Karpas-422 (cell line): ENCODE measurements around the gene FRMD8. TPM values are rescaled to one million over a fixed set of nuclear protein-coding genes. Genes with fewer than 3 reads are reported as not detected.
A peak's percentile ranks its signal among the peaks of the same experiment; 100 is the strongest.

ENCODE experiments used
- DNase-seq: peaks from one replicate; pipeline ENCODE4 v3.0.0-alpha.2; 2015
- H2AFZ ChIP-seq: fragments of 200-600 bp; sonication (generic); 2 replicates; pipeline ENCODE4 v1.6.1; 2014; ENCODE audit warnings: antibody characterized with exemption, low read length, mixed read lengths
- H3K27ac ChIP-seq: fragments of 200-600 bp; sonication (generic); 2 replicates; pipeline ENCODE4 v1.5.1; 2014; ENCODE audit warnings: mild to moderate bottlenecking, low read length, moderate library complexity
- H3K27me3 ChIP-seq: fragments of 200-600 bp; sonication (generic); 2 replicates; pipeline ENCODE4 v1.6.1; 2014; ENCODE audit warnings: low read length, mixed read lengths
- H3K36me3 ChIP-seq: fragments of 200-600 bp; sonication (generic); 2 replicates; pipeline ENCODE4 v1.6.1; 2014; ENCODE audit warnings: low read length, mixed read lengths; ENCODE audit not compliant: insufficient read depth
- H3K4me1 ChIP-seq: fragments of 200-600 bp; sonication (generic); 2 replicates; pipeline ENCODE4 v1.6.1; 2014; ENCODE audit warnings: mild to moderate bottlenecking, low read length, mixed read lengths
- H3K4me2 ChIP-seq: fragments of 200-600 bp; sonication (generic); 2 replicates; pipeline ENCODE4 v1.6.1; 2014; ENCODE audit warnings: low read length, low read depth, mild to moderate bottlenecking; ENCODE audit not compliant: poor library complexity, severe bottlenecking
- H3K4me3 ChIP-seq: fragments of 200-600 bp; sonication (generic); 2 replicates; pipeline ENCODE4 v1.5.1; 2014; ENCODE audit warnings: mild to moderate bottlenecking, antibody characterized with exemption, low read length, mixed read lengths
- H3K79me2 ChIP-seq: fragments of 200-600 bp; sonication (generic); 2 replicates; pipeline ENCODE4 v1.6.1; 2014; ENCODE audit warnings: mild to moderate bottlenecking, low read length, mixed read lengths
- H3K9ac ChIP-seq: fragments of 200-600 bp; sonication (generic); 2 replicates; pipeline ENCODE4 v1.6.0; 2014; ENCODE audit warnings: low read length
- H3K9me2 ChIP-seq: fragments of 200-600 bp; sonication (generic), shearing (Covaris generic); replicated peaks from 2 replicates; pipeline ENCODE4 v1.6.0; 2014; ENCODE audit warnings: mild to moderate bottlenecking, low read length, moderate library complexity; ENCODE audit not compliant: insufficient read depth
- H3K9me3 ChIP-seq: fragments of 300-700, 200-600 bp; sonication (generic); 2 replicates; pipeline ENCODE4 v1.6.1; 2014; ENCODE audit warnings: low read length, mixed read lengths
- H4K20me1 ChIP-seq: fragments of 200-600 bp; sonication (generic); 2 replicates; pipeline ENCODE4 v1.6.1; 2014; ENCODE audit warnings: mild to moderate bottlenecking, antibody characterized with exemption, low read length, low read depth; ENCODE audit not compliant: insufficient read depth
- total RNA-seq: library from RNA; depleted of rRNA; stranded (reverse); fragments of >200 nt; shearing (Covaris generic); gene quantifications from 2 replicates; pipeline ENCODE4 v1.2.3, GENCODE V29; 2014; ENCODE audit warnings: low replicate concordance

Gene FRMD8
- total RNA-seq, 1 experiment from 2014 or later = 48.5 TPM

GRCh38 chr11:65420979-65421793, 34.7 kb downstream of the FRMD8 start:
- H3K4me3 ChIP-seq = peak overlapping the region; percentile 84
- no peaks in the 10 kb centered on the region for H3K27me3 ChIP-seq
- H3K4me2 ChIP-seq = peak overlapping the region; percentile 78
- H3K9me3 ChIP-seq = no peaks in the 10 kb centered on the region
- H3K9me2 ChIP-seq = no peaks in the 10 kb centered on the region
- peaks cover 37% of the 10 kb centered on the region for H3K79me2 ChIP-seq
- peak overlapping the region; percentile 96 for H3K9ac ChIP-seq
- no peak overlapping the region for H2AFZ ChIP-seq
- H4K20me1 ChIP-seq = peaks cover 28% of the 10 kb centered on the region
- peak overlapping the region; percentile 97 for H3K27ac ChIP-seq
- DNase-seq = peak; percentile 87
- peaks cover 90% of the 10 kb centered on the region for H3K4me1 ChIP-seq
- no peaks in the 10 kb centered on the region for H3K36me3 ChIP-seq

GRCh38 chr11:65421794-65422632, 35.6 kb downstream of the FRMD8 start:
- Histone ChIP-seq H3K9me2 (no peaks in the 10 kb centered on the region), H3K4me2 (peak overlapping the region; percentile 78), H3K4me3 (peak overlapping the region; percentile 84), H3K27ac (peak overlapping the region; percentile 97), H3K79me2 (peaks cover 40% of the 10 kb centered on the region), H4K20me1 (peaks cover 28% of the 10 kb centered on the region), H3K36me3 (no peaks in the 10 kb centered on the region), H3K4me1 (peaks cover 91% of the 10 kb centered on the region), H2AFZ (peak overlapping the region; percentile 61), H3K27me3 (no peaks in the 10 kb centered on the region), H3K9me3 (no peaks in the 10 kb centered on the region), H3K9ac (peak overlapping the region; percentile 96)
- DNase-seq = peak; percentile 98

GRCh38 chr11:65422633-65423515, 36.4 kb downstream of the FRMD8 start, which contains the start of gene NEAT1:
Gene NEAT1, plus strand, starts transcription at chr11:65422798.
- H3K4me1 ChIP-seq = peaks cover 91% of the 10 kb centered on the region
- H3K27me3 ChIP-seq = no peaks in the 10 kb centered on the region
- H3K9ac ChIP-seq = peak within 1 kb of the TSS; percentile 96
- peak; percentile 94 for DNase-seq
- H2AFZ ChIP-seq = peak within 1 kb of the TSS; percentile 61
- no peaks in the 10 kb centered on the region for H3K9me3 ChIP-seq
- peaks cover 28% of the 10 kb centered on the region for H4K20me1 ChIP-seq
- H3K9me2 ChIP-seq = no peaks in the 10 kb centered on the region
- peak within 1 kb of the TSS; percentile 84 for H3K4me3 ChIP-seq
- peak within 1 kb of the TSS; percentile 78 for H3K4me2 ChIP-seq
- no peaks in the 10 kb centered on the region for H3K36me3 ChIP-seq
- peak within 1 kb of the TSS; percentile 97 for H3K27ac ChIP-seq
- H3K79me2 ChIP-seq = peaks cover 40% of the 10 kb centered on the region

- Histone ChIP-seq H3K4me1 (peaks cover 91% of the 10 kb centered on the region), H3K9me3 (no peaks in the 10 kb centered on the region), H3K4me2 (peak overlapping the region; percentile 78), H3K4me3 (peak overlapping the region; percentile 84), H3K36me3 (no peaks in the 10 kb centered on the region), H2AFZ (no peak overlapping the region), H4K20me1 (peaks cover 28% of the 10 kb centered on the region), H3K27me3 (no peaks in the 10 kb centered on the region), H3K9me2 (no peaks in the 10 kb centered on the region), H3K9ac (peak overlapping the region; percentile 96), H3K79me2 (peaks cover 43% of the 10 kb centered on the region), H3K27ac (peak overlapping the region; percentile 97)
- DNase-seq = peak; percentile 69
Observed at GRCh38 chr11:65423516-65424204, 37.2 kb downstream of the FRMD8 start.

- Histone ChIP-seq H2AFZ (no peak overlapping the region), H4K20me1 (peaks cover 28% of the 10 kb centered on the region), H3K79me2 (peaks cover 43% of the 10 kb centered on the region), H3K27ac (peak overlapping the region; percentile 97), H3K36me3 (no peaks in the 10 kb centered on the region), H3K9ac (peak overlapping the region; percentile 96), H3K4me1 (peaks cover 91% of the 10 kb centered on the region), H3K27me3 (no peaks in the 10 kb centered on the region), H3K9me2 (no peaks in the 10 kb centered on the region), H3K4me2 (peak overlapping the region; percentile 78), H3K4me3 (peak overlapping the region; percentile 84), H3K9me3 (no peaks in the 10 kb centered on the region)
- peak; percentile 78 for DNase-seq
Observed at GRCh38 chr11:65424205-65425104, 38.0 kb downstream of the FRMD8 start.

- H4K20me1 ChIP-seq = peaks cover 28% of the 10 kb centered on the region
- H3K4me2 ChIP-seq = peak overlapping the region; percentile 78
- H3K9ac ChIP-seq = peak overlapping the region; percentile 96
- peaks cover 43% of the 10 kb centered on the region for H3K79me2 ChIP-seq
- H3K36me3 ChIP-seq = no peaks in the 10 kb centered on the region
- no peaks in the 10 kb centered on the region for H3K27me3 ChIP-seq
- peaks cover 91% of the 10 kb centered on the region for H3K4me1 ChIP-seq
- peak overlapping the region; percentile 84 for H3K4me3 ChIP-seq
- no peak overlapping the region for H2AFZ ChIP-seq
- no peaks in the 10 kb centered on the region for H3K9me2 ChIP-seq
- H3K9me3 ChIP-seq = no peaks in the 10 kb centered on the region
- peak; percentile 88 for DNase-seq
- H3K27ac ChIP-seq = peak overlapping the region; percentile 97
Observed at GRCh38 chr11:65425105-65425970, 38.9 kb downstream of the FRMD8 start.
